ENCODE data around the gene ARIH2.

The ARIH2 gene

DNA sequence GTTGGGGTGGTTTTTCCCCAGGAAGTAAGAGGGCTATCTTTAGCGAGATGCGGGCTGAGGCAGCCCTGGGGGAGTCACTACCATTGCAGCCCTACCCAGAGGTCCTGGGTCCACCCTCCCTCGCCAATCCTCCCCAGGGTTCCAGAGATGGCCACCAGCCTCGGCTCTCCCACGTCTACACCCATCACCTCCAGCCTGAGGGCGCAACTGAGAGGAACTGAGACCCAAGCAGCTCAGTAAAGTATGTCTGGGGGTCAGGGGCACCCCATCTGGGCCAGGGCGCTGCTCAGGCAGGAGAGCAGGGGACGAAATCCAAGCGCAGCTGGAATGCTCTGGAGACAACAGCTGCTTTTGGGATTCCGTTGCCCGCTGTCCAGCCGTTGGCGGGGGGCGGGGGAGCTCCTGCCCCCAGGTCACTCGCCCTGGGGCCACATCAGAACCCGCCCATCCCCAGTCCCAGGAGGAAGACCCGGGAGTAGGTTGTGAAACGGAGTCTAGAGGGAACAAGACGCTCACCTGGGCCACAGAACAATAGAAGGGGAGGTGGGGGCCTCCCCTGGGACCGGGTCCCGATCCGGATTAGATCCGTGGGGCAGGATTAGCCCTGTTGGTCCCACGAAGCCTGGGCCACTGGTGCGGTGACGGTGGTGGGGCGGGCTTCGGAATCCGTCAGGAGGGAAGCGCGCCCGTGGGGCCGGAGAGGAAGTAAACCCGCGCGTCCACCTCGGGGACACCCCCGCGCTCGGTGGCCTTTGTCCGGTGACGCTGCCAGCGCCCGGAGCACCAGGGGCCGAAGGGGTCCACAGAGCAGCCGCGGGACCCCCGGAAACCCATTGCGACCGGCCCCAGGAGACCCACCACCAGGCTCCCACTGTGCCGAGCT is 101.9 kb downstream of the ARIH2 start:
- no peak for DNase-seq

DNA sequence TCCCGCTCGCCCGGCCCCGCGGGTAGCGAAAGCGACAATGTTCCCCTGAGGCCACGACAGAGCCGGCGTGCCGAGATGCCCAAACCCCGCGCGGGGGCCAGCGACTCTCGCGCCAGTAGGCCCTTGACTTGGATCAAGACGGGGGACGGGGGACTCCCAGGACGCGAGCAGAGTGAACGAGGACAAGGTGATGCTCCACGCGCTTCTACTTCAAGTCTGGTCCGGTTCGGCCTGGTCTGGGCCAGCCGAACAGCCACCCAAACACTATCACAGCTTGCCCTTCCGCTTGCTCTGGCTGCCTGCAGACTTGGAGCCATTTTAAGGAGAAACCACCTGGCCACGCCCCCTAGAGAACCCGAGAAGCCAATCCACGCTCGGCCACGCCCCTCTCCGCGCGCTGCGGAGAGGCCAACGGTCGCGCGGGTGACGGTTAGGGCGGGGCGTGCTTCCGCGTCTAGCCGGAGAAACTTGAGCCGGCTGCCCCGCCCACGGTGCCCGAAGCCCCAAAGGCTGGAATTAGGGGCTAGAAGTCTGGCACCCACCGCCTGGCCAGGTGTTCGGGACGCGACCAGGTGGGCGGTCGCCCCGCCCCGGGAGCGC is 102.7 kb downstream of the ARIH2 start:
- peak; percentile 83 for DNase-seq

DNA sequence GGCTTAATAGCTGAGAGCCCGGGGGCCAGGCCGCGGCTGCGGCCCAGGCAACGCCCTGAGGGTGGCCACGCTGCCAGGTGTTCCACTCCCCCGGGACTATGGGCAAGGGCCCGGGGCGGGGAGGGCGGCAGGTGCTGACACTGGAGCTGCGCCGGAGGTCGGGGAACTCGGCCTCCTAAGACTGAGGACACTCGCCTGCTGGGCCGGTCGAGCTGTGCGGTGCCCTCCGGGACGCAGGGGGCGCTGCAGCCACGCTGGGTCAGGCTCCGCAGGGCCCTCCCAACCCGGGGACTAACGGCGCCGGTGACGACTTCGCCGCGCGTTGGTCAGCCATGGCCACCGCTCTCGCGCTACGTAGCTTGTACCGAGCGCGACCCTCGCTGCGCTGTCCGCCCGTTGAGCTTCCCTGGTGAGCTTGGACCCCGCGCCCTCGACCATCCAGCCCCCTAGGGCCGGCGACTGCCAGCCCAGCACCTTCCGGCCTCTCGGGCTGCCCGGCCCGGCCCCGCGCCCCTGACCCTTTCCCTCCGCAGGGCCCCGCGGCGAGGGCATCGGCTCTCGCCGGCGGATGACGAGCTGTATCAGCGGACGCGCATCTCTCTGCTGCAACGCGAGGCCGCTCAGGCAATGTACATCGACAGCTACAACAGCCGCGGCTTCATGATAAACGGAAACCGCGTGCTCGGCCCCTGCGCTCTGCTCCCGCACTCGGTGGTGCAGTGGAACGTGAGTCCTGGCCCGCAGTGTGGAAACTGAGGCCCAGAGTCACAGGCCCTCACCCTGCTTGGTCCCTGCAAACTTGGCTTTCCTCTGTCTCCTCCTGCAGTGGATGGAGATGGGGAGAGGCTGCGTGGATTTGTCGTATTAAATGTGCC is 103.4 kb downstream of the ARIH2 start, which contains the start of gene NDUFAF3:
NDUFAF3 (plus strand) TSS at position 309 of the 875 bp plus-strand sequence; CDS start at position 333, 24 bp downstream.
- peak; percentile 76 for DNase-seq

DNA sequence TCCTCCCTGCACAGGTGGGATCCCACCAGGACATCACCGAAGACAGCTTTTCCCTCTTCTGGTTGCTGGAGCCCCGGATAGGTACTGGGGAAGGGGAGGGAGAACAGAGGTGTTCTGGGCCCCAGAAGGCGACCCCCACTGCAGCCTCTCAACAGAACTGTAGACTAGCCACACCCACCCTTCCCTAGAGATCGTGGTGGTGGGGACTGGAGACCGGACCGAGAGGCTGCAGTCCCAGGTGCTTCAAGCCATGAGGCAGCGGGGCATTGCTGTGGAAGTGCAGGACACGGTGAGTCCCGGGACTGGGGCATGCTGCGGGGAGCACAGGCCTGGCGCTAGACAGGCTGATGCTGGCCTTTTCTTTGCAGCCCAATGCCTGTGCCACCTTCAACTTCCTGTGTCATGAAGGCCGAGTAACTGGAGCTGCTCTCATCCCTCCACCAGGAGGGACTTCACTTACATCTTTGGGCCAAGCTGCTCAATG is 104.1 kb downstream of the ARIH2 start:
- DNase-seq, result no peak

DNA sequence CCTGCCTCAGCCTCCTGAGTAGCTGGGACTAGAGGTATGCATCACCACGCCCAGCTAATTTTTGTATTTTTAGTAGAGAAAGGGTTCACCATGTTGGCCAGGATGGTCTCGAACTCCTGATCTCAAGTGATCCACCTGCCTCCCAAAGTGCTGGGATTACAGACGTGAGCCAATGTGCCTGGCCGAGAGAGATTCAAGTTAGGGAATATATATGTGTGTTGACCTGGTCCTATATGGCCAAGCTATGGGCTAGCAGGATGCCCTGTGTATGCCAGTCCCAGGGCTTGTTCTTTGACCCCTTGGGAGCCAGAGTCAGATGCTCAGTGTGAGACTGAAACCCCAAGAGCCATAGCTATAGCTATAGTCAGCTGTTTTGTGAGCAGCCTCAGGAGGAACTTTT is 105.1 kb downstream of the ARIH2 start:
- DNase-seq, result no peak

DNA sequence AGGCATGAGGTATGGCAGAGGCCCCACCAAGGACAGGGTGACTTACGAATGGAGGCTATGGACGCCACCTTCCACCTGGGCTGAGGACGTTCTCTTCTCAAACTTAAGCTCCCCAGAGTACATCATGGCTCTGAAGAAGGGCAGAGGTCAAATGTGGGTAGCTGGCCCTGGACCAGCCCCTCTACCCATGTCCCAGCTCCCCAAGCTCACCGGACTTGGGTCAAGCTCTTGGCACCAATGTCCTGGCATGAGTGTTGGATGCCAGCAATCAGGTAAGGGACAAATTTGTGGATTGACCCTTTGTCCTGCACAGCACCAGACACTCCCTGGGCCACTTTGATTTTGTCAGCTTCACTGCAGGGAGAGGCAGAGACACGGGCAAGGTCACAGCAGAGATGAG is 105.8 kb downstream of the ARIH2 start:
- no peak for DNase-seq

DNA sequence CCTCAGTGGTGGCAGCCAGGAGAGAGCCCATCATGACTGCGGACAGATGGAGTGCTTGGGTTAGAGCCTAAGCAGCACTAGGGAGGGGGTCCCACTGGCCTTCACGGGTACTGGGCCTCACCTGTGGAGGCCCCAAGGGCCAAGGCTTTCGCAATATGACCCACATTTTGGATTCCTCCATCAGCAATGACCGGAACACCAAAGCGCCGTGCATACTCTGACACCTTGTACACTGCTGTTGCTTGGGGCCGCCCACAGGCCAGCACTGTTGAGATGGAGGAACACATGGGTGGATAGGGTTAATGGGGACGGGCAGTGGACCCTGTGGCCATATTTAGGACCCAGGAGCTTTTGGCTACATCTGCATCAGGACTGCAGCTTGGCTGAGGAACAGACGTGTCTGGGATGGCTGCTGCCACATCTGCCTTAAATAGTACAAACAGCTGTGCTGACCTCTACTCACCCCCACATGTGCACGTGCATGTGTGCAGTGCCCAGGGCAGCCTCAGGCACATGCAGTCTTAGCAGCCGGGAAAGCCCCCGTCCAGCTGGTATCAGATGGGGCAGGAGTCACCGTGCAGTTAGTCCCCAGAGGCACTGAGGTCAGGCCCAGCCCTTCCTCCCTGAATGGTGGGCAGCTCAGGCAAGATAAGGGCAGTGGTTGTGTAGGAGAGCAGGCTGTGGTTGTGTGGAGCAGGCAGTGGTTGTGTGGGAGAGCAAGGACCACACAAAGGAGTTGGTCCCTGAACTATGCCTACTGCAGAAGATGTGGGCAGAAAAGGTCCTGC is 106.6 kb downstream of the ARIH2 start:
- DNase-seq, result no peak

DNA sequence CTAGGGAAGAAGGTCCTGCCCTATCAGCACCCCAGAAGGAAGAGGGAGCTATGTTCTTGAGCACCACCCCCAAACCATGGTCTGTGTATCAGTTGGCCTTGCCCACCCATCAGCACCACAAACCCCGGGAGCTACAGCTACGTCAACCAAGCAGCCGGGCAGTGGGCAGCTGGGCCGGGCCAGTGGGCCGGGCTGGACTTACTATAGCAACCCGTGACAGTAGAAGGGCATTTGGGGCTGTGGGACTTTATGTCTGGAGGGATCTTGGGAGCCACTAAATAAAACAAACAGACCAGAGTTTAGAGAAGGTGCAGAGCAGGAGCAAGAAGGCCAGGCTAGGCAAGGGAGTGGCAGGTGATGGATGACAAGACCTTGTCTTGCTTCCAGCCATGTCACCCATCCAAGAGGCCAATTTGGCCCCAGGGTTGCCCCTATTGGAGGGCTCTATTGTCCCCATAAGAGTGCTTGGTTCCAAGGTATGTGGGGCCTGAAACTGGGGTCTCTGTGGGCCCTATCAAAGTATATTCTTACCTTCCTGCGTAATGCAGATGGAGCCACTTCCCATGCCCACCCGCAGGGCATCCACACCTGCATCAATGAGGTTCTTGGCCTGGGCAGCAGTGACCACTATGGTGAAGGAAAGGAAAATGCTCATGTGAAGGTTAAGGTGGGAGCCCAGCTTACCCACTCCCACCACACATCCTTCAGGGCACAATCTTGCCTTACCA is 107.3 kb downstream of the ARIH2 start:
- DNase-seq, result no peak

DNA sequence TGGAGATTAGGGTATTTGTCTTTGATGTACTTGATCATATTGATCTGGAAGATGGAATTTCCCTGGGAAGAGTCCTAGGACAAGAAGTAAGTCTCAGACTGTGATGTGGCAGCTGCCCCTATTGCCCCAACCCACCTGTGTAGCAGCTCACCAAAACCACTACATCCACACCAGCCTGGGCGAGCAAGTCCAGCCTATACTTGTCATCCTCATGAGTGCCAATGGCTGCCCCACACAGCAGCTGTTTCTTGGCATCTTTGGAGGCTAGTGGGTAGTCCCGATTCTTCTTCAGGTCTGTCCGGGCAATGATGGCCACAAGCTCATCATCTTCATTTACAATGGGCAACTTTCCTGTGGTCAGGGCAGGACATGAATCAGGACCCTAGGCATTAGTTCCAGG is 107.9 kb downstream of the ARIH2 start:
- no peak for DNase-seq

DNA sequence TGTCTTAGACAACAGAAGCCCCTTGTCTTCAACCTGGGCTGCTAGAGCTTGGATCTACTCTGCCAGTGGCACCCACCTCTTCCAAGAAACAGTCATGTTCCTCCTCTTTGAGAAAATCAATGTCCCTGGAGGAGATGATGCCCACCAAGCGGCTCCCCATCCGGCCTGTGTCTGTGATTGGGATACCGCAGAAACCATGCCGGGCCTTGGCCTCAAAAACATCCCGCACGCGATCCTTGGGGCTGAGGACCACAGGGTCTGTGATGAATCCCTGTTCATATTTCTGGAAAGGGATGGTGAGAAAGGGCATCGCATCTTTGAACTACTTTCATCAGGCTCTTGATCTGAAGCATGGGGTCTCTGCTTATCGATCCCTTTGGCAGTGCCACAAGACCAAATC is 109.0 kb downstream of the ARIH2 start:
- no peak for DNase-seq

DNA sequence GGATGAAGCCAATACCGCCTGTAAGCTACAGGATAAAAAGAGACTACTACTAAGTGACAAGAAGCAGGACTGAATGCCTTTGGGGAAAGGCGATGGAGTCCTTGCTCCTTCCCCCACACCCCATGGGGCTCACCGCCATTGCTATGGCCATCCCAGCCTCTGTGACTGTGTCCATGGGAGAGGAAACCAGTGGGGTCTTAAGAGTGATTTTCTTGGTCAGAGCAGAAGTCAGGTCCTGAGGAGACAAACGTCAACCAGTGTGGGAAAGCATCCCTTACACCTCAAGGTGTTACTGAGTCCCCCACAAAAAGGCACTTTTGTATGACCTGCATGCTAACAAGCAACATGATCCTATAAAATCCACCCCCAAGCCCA is 109.6 kb downstream of the ARIH2 start:
- no peak for DNase-seq

DNA sequence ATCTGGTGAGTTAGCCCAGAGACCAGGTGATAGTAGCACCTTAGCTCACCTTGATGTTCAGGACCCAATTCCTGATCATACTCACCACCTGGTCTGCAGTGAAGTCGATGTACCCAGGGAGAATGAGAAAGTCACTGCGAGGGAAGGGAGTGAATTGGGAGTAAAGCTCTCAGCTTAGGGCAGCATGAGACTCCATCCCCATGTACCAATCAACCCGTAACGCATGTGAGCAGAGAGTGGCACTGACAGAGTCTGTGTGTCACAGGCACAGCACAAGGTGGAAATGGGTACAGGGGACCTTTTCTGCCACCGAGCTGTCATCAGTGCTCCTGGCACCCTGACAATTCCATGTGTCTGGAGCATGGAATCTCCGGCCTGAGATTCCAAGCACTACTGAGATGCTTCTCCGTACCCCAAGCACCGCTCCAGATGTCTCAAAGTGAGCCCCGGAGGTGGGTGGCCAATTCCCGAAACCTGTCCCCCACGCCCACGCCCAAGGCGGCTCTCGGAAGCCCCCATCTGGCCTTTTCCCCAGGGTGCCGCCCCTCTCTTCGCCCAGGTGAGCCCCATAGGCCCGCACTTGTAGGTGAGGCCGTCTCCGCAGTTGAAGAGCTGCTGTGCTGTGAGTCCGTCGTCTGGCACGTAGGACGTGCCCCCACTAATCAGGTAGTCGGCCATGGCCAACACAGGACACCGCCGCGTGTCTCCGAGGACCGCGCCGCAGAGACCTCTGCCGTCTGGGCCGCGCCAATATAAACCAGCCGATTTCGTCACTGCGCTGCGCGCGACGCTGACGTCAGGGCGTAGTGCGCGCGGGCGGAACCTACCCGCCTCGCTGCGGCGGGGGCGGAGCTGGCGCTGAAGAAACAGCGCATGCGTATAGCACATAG is 110.3 kb downstream of the ARIH2 start, which contains the start of gene IMPDH2:
IMPDH2 (minus strand) TSS at position 726 of the 890 bp plus-strand sequence; CDS start at position 678, 48 bp downstream.
- DNase-seq, result peak; percentile 52

DNA sequence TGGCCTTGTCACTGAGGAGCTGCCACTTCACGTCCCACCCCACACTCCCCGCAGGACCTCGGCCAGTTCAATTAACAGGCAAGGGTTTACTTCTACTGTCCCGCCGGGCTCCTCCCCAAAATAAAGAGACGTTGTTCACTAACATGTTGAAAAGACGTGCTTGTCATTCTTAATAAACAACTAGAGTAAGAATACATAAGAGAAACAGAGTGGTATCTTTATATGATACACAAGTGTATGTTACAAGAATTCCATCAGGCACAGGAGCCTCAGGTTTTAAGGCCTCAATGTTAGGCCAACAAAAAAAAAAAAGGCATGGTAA is 110.9 kb downstream of the ARIH2 start:
- DNase-seq, result no peak

DNA sequence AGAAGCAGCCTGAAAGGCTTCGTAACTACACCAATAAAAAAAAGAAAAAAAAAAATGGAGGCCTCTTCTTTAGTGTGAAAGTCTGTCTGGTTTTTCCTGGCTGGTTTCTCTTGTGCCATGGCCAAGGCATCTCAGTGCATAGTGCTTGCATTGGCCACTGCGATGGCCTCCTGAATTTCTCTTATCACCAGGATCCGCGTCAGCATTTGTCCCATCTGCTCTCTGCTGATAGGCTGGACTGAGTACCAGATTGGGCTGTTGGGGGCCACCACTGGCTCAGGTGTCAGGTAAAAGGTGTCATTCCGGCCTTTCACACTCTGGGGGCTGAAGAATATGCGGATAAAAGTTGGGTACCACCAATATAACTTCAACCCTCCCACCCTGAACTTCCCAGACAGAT is 111.7 kb downstream of the ARIH2 start:
- DNase-seq, result no peak

DNA sequence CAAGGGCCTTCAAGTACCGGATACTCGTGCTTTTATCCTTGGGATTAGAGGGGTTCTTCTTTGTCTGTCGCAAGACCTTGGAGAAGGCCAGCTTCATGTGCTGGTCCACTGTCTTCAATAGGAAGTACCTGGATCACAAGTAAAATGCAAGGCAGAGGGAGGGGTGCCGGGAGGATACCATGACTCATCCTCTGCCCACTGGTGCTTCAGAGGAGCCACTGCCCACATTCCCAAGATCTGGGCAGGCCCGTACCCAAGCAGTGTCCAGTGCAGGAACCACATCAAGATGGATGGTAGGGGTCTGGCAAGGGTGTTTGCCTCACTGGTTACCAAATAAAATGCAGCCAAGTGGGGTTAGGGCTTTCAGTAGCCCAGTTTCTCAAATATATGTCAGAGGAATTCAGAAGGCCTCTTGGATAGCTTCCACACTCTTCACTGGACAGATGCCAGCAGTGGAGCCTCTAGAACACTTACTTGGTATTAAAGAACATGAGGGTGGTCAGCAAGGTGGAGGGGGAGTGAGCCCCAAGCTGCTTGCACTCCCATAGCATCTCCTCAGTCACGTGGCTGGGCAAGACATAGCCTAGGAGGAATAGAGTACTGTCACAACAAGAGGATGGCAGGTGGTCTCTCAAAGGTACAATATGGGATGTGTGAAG is 114.1 kb downstream of the ARIH2 start:
- DNase-seq, result no peak

DNA sequence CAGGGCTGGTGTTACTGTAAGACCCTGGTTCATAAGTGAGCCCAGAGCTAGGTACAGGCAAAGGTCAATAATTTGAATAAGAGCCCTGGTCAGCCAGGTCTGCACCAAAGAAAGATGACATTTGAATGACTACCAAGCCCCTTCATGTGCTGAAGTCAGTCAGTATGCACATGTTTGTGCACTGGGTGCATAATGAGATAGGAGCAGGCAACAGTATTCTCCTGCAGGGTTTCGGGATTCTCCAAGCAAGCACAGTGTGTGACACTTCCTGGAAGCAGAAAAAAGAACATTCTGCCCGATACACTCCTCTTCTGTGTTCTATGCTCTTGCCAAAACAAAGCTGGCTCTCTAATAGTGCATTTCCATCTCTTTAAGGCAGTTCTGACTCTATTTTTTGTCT is 116.0 kb downstream of the ARIH2 start:
- DNase-seq, result no peak

DNA sequence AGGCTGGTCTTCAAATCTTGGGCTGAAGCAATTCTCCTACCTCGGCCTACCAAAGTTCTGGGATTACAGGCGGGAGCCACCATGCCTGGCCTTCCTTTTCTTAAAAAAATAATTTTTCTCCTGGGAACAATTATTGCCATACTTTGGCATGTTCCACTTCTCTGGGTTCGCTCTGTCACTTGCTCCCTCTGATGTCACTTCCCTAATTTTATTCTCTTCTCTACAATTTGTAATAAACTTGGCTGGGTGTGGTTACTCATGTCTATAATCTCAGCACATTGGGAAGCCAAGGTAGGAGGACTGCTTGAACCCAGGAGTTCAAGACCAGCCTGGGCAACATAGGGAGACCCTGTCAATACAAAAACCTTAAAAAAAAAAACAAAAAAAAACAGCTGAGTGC is 116.6 kb downstream of the ARIH2 start:
- no peak for DNase-seq
